HG03095 (cell line): ENCODE data around the gene NCS1.
A peak's percentile ranks its signal among the peaks of the same experiment; 100 is the strongest.

Experiments
- ATAC-seq: cut with Tn5 transposase; IDR thresholded peaks from one replicate; pipeline ENCODE4 v1.9.1; 2021; ENCODE audit warnings: moderate library complexity; ENCODE audit not compliant: unreplicated experiment

The NCS1 gene

GRCh38 chr9:130172161-130172857, at the start of gene NCS1:
TSS of gene NCS1 (plus strand) at chr9:130172404. CDS start at chr9:130172664, 260 bp downstream.
- ATAC-seq = no peak

GRCh38 chr9:130122456-130122855, 49.7 kb upstream of the NCS1 start:
- no peak for ATAC-seq

GRCh38 chr9:130124085-130124860, 47.9 kb upstream of the NCS1 start:
- no peak for ATAC-seq

- ATAC-seq = no peak
These were observed 45.3 kb upstream of the NCS1 start for GRCh38 chr9:130126721-130127433.

GRCh38 chr9:130128251-130128650, 44.0 kb upstream of the NCS1 start:
- ATAC-seq = no peak

- ATAC-seq = peak; percentile 55
These were observed 43.3 kb upstream of the NCS1 start for GRCh38 chr9:130128733-130129431.

GRCh38 chr9:130129432-130130061, 42.7 kb upstream of the NCS1 start:
- no peak for ATAC-seq

GRCh38 chr9:130132746-130133145, 39.5 kb upstream of the NCS1 start:
- ATAC-seq = no peak

- ATAC-seq = no peak
These were observed 35.0 kb upstream of the NCS1 start for GRCh38 chr9:130137081-130137640.

GRCh38 chr9:130137641-130138081, 34.5 kb upstream of the NCS1 start:
- ATAC-seq = no peak

GRCh38 chr9:130138171-130138653, 34.0 kb upstream of the NCS1 start:
- no peak for ATAC-seq

GRCh38 chr9:130138791-130139190, 33.4 kb upstream of the NCS1 start:
- no peak for ATAC-seq

GRCh38 chr9:130139251-130139650, 33.0 kb upstream of the NCS1 start:
- ATAC-seq = no peak

- ATAC-seq = no peak
These were observed 31.5 kb upstream of the NCS1 start for GRCh38 chr9:130140706-130141105.

GRCh38 chr9:130142056-130142455, 30.1 kb upstream of the NCS1 start:
- ATAC-seq = no peak

GRCh38 chr9:130142641-130143040, 29.6 kb upstream of the NCS1 start:
- no peak for ATAC-seq

- no peak for ATAC-seq
These were observed 28.8 kb upstream of the NCS1 start for GRCh38 chr9:130143279-130143893.

- ATAC-seq = no peak
These were observed 28.2 kb upstream of the NCS1 start for GRCh38 chr9:130143958-130144366.

- no peak for ATAC-seq
These were observed 27.5 kb upstream of the NCS1 start for GRCh38 chr9:130144703-130145102.

- no peak for ATAC-seq
These were observed 26.5 kb upstream of the NCS1 start for GRCh38 chr9:130145658-130146057.
